Retina (tissue), 1 donor: ENCODE results near the gene XCL1.
A peak's percentile ranks its signal among the peaks of the same experiment; 100 is the strongest.

Experiments
- DNase-seq: peaks from one replicate; pipeline ENCODE4 v3.0.0-alpha.2; 2016

The XCL1 gene

GRCh38 chr1:168607872-168608428 lies 31.5 kb downstream of the XCL1 start:
- no peak for DNase-seq

- DNase-seq, result peak; percentile 60
Observed at GRCh38 chr1:168608796-168609715, 32.7 kb downstream of the XCL1 start.

GRCh38 chr1:168609741-168610510 lies 33.5 kb downstream of the XCL1 start:
- DNase-seq, result peak; percentile 30

GRCh38 chr1:168613038-168613451 lies 36.6 kb downstream of the XCL1 start:
- no peak for DNase-seq

GRCh38 chr1:168613691-168614231 lies 37.4 kb downstream of the XCL1 start:
- DNase-seq, result peak; percentile 86

- peak; percentile 83 for DNase-seq
Observed at GRCh38 chr1:168614235-168614634, 37.8 kb downstream of the XCL1 start.

GRCh38 chr1:168615965-168616364 lies 39.6 kb downstream of the XCL1 start:
- DNase-seq, result no peak

- DNase-seq, result no peak
Observed at GRCh38 chr1:168617974-168618750, 41.8 kb downstream of the XCL1 start.

GRCh38 chr1:168618886-168619285 lies 42.5 kb downstream of the XCL1 start:
- DNase-seq, result no peak

GRCh38 chr1:168621356-168621755 lies 45.0 kb downstream of the XCL1 start:
- DNase-seq, result no peak

- no peak for DNase-seq
Observed at GRCh38 chr1:168623003-168623828, 46.8 kb downstream of the XCL1 start.

- no peak for DNase-seq
Observed at GRCh38 chr1:168623831-168624230, 47.4 kb downstream of the XCL1 start.

- DNase-seq, result no peak
Observed at GRCh38 chr1:168626326-168626725, 49.9 kb downstream of the XCL1 start.

- no peak for DNase-seq
Observed at GRCh38 chr1:168627370-168627769, 51.0 kb downstream of the XCL1 start.

GRCh38 chr1:168628807-168629206 lies 52.4 kb downstream of the XCL1 start:
- DNase-seq, result no peak

- no peak for DNase-seq
Observed at GRCh38 chr1:168629466-168629865, 53.1 kb downstream of the XCL1 start.
